Articular chondrocyte of knee joint (primary cell): ENCODE data around the gene PTRHD1. TPM values are rescaled to one million over a fixed set of nuclear protein-coding genes. Genes with fewer than 3 reads are reported as not detected.

Experiments
- total RNA-seq: library from RNA; depleted of rRNA; stranded (reverse); fragments of >200 nt; gene quantifications from 2 replicates; pipeline ENCODE4 v1.2.3, GENCODE V29; 2012

Gene PTRHD1
- total RNA-seq = 18.8 and 25.3 TPM in 2 replicates

GRCh38 chr2:24792874-24793760 is at the start of gene PTRHD1, which contains the start of gene CENPO:
Gene PTRHD1 (minus strand): TSS chr2:24793391. CDS start chr2:24793377, 14 bp downstream.
Gene CENPO (plus strand): TSS chr2:24793425. CDS start chr2:24793920, 495 bp downstream.

Other genes with a start within 250 kb of the PTRHD1 start
- gene CENPO, start within 50 bp of the PTRHD1 start, total RNA-seq = 13.6 and 15.8 TPM in 2 replicates
- 30.7 and 56.6 TPM in 2 replicates for gene ADCY3, start 126.8 kb upstream of the PTRHD1 start, total RNA-seq
- gene DNAJC27, start 178.6 kb upstream of the PTRHD1 start, total RNA-seq = 8.6 and 11.6 TPM in 2 replicates
- 2.4 and 5.4 TPM in 2 replicates for gene EFR3B, start 248.7 kb upstream of the PTRHD1 start, total RNA-seq